Liver (tissue), 9 donors: ENCODE measurements around the gene SIK3. TPM values are rescaled to one million over a fixed set of nuclear protein-coding genes. Genes with fewer than 3 reads are reported as not detected.

Experiments used
- DNase-seq: peaks from one replicate; pipeline ENCODE4 v3.0.0-alpha.2; 2017; ENCODE audit warnings: low spot score
- H3K27ac ChIP-seq, 2 donors: one replicate each; pipeline ENCODE4 v1.7.0; 2013; ENCODE audit warnings: inconsistent platforms in 2 of 2, low read length in 2 of 2, control low read depth in 1 of 2, low read depth in 1 of 2, mild to moderate bottlenecking in 1 of 2
- H3K27me3 ChIP-seq, 4 donors: one replicate each; pipeline versions ENCODE4 v1.6.1 to v1.7.0; 2013; ENCODE audit warnings: low read length in 3 of 4, inconsistent platforms in 1 of 4, mild to moderate bottlenecking in 1 of 4, moderate library complexity in 1 of 4; ENCODE audit not compliant: control insufficient read depth in 4 of 4, insufficient read depth in 4 of 4
- H3K36me3 ChIP-seq, 4 donors: one replicate each; pipeline versions ENCODE4 v1.6.1 to v1.7.0; 2013; ENCODE audit warnings: low read length in 3 of 4, mild to moderate bottlenecking in 3 of 4, low read depth in 1 of 4, moderate library complexity in 1 of 4; ENCODE audit not compliant: control insufficient read depth in 4 of 4, insufficient read depth in 3 of 4
- H3K4me1 ChIP-seq, 4 donors: one replicate each; pipeline versions ENCODE4 v1.6.1 to v1.7.0; 2013; ENCODE audit warnings: low read length in 3 of 4, mild to moderate bottlenecking in 3 of 4, moderate library complexity in 1 of 4; ENCODE audit not compliant: control insufficient read depth in 4 of 4, insufficient read depth in 4 of 4
- H3K4me3 ChIP-seq, 3 donors: one replicate each; pipeline versions ENCODE4 v1.6.1 to v1.7.0; 2013; ENCODE audit warnings: low read length in 3 of 3, control low read depth in 1 of 3, low read depth in 1 of 3, mild to moderate bottlenecking in 1 of 3
- H3K9ac ChIP-seq, 2 donors: one replicate each; pipeline ENCODE4 v1.7.0; 2013; ENCODE audit warnings: low read length in 2 of 2, mild to moderate bottlenecking in 2 of 2, moderate library complexity in 2 of 2, control low read depth in 1 of 2, low read depth in 1 of 2
- H3K9me3 ChIP-seq, 4 donors: one replicate each; pipeline versions ENCODE4 v1.6.1 to v1.7.0; 2013; ENCODE audit warnings: low read length in 3 of 4; ENCODE audit not compliant: control insufficient read depth in 4 of 4
- ATF3 ChIP-seq: IDR thresholded peaks from 2 replicates; pipeline ENCODE4 v1.6.1; 2016; ENCODE audit warnings: antibody characterized with exemption
- EGR1 ChIP-seq, 2 donors: IDR thresholded peaks; 2 replicates each; pipeline ENCODE4 v1.6.1; 2016 to 2018; ENCODE audit warnings: antibody characterized with exemption in 2 of 2, low read depth in 2 of 2
- FOXA1 ChIP-seq: IDR thresholded peaks from 2 replicates; pipeline ENCODE4 v1.6.1; 2016; ENCODE audit warnings: antibody characterized with exemption
- GABPA ChIP-seq, 2 donors: IDR thresholded peaks in 1 of 2; conservative IDR thresholded peaks in 1 of 2; 2 replicates each; pipeline ENCODE4 v1.6.1; 2016; ENCODE audit warnings: antibody characterized with exemption in 2 of 2, mild to moderate bottlenecking in 1 of 2, moderate library complexity in 1 of 2
- HNF4A ChIP-seq, 2 donors: conservative IDR thresholded peaks; 2 replicates each; pipeline ENCODE4 v1.6.1; 2016; ENCODE audit warnings: antibody characterized with exemption in 2 of 2, mild to moderate bottlenecking in 2 of 2
- HNF4G ChIP-seq: IDR thresholded peaks from 2 replicates; pipeline ENCODE4 v1.6.1; 2016; ENCODE audit warnings: antibody characterized with exemption
- JUND ChIP-seq, 2 donors: IDR thresholded peaks; 2 replicates each; pipeline ENCODE4 v1.6.1; 2016; ENCODE audit warnings: antibody characterized with exemption in 2 of 2
- NR2F2 ChIP-seq: IDR thresholded peaks from 2 replicates; pipeline ENCODE4 v1.6.1; 2016; ENCODE audit warnings: antibody characterized with exemption
- RAD21 ChIP-seq, 2 donors: IDR thresholded peaks; 2 replicates each; pipeline ENCODE4 v1.6.1; 2016; ENCODE audit warnings: antibody characterized with exemption in 2 of 2, mild to moderate bottlenecking in 2 of 2
- REST ChIP-seq: IDR thresholded peaks from 2 replicates; pipeline ENCODE4 v1.6.1; 2016; ENCODE audit warnings: antibody characterized with exemption, mild to moderate bottlenecking
- RXRA ChIP-seq, 2 donors: IDR thresholded peaks; 2 replicates each; pipeline ENCODE4 v1.6.1; 2017 to 2018; ENCODE audit warnings: antibody characterized with exemption in 2 of 2, mild to moderate bottlenecking in 1 of 2
- SP1 ChIP-seq: IDR thresholded peaks from 2 replicates; pipeline ENCODE4 v1.6.1; 2018; ENCODE audit warnings: antibody characterized with exemption, mild to moderate bottlenecking
- TAF1 ChIP-seq: conservative IDR thresholded peaks from 2 replicates; pipeline ENCODE4 v1.6.1; 2016; ENCODE audit warnings: antibody characterized with exemption, mild to moderate bottlenecking
- YY1 ChIP-seq: IDR thresholded peaks from 2 replicates; pipeline ENCODE4 v1.6.1; 2016; ENCODE audit warnings: antibody characterized with exemption, mild to moderate bottlenecking
- WGBS: extraction: QIAGEN DNeasy Blood & Tissue Kit; methylation state at CpG from one replicate; pipeline ENCODE4 v1.1.7; 2013; 5-methylcytosine and 5-hydroxymethylcytosine counted together
- polyA plus RNA-seq, 2 donors: library from polyadenylated mRNA; stranded (reverse) in 1 of 2; unstranded in 1 of 2; fragments of 200-250 nt in 1 of 2; fragments of >200 nt in 1 of 2; fragmentation: Nextera tagmentation in 1 of 2; extraction: Ambion mirVana in 1 of 2; gene quantifications; one replicate each; pipeline versions ENCODE4 v1.2.1 to v1.2.3, GENCODE V29; 2013 to 2015
- total RNA-seq, 2 donors: library from RNA; depleted of rRNA; stranded (reverse); fragments of >200 nt; gene quantifications; one replicate each; pipeline ENCODE4 v1.2.3, GENCODE V29; 2014
- TF ChIP-seq, protein P1 (sequence below): fragments of 150-350 bp; IDR thresholded peaks from 2 replicates; pipeline ENCODE4 v1.5.1; 2017; ENCODE audit warnings: improper control_type of control experiment, low read depth, low read length; ENCODE audit not compliant: missing input control
- TF ChIP-seq, protein P2 (sequence below): IDR thresholded peaks from 2 replicates; pipeline ENCODE4 v1.6.1; 2016; ENCODE audit warnings: antibody characterized with exemption
- TF ChIP-seq, protein P3 (sequence below): IDR thresholded peaks from 2 replicates; pipeline ENCODE4 v1.6.1; 2016; ENCODE audit warnings: antibody characterized with exemption
- donor health status: healthy.
- donor health status: healthy.
- donor health status: healthy.
- donor health status: healthy.
- donor health status: healthy.

Gene SIK3
- total and polyA plus RNA-seq, 4 donors = 6.9 to 52.4 (median 14.4) TPM

- H3K27ac ChIP-seq = no peak overlapping the region
- TF ChIP-seq NR2F2 = no peak
- TF ChIP-seq, protein P1, sequence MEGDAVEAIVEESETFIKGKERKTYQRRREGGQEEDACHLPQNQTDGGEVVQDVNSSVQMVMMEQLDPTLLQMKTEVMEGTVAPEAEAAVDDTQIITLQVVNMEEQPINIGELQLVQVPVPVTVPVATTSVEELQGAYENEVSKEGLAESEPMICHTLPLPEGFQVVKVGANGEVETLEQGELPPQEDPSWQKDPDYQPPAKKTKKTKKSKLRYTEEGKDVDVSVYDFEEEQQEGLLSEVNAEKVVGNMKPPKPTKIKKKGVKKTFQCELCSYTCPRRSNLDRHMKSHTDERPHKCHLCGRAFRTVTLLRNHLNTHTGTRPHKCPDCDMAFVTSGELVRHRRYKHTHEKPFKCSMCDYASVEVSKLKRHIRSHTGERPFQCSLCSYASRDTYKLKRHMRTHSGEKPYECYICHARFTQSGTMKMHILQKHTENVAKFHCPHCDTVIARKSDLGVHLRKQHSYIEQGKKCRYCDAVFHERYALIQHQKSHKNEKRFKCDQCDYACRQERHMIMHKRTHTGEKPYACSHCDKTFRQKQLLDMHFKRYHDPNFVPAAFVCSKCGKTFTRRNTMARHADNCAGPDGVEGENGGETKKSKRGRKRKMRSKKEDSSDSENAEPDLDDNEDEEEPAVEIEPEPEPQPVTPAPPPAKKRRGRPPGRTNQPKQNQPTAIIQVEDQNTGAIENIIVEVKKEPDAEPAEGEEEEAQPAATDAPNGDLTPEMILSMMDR = no peak
- TF ChIP-seq REST = no peak
- TF ChIP-seq HNF4G = no peak
- TF ChIP-seq, protein P2, sequence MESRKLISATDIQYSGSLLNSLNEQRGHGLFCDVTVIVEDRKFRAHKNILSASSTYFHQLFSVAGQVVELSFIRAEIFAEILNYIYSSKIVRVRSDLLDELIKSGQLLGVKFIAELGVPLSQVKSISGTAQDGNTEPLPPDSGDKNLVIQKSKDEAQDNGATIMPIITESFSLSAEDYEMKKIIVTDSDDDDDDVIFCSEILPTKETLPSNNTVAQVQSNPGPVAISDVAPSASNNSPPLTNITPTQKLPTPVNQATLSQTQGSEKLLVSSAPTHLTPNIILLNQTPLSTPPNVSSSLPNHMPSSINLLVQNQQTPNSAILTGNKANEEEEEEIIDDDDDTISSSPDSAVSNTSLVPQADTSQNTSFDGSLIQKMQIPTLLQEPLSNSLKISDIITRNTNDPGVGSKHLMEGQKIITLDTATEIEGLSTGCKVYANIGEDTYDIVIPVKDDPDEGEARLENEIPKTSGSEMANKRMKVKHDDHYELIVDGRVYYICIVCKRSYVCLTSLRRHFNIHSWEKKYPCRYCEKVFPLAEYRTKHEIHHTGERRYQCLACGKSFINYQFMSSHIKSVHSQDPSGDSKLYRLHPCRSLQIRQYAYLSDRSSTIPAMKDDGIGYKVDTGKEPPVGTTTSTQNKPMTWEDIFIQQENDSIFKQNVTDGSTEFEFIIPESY = no peak
- TF ChIP-seq EGR1 (IDR thresholded peaks at IDR 0.05; ENCODE audit: low read depth in 2 of 2) = no peak
- no peak for TF ChIP-seq ATF3
- no peak for TF ChIP-seq GABPA (IDR thresholded peaks at IDR 0.05 in 1 of 2, conservative IDR thresholded peaks at IDR 0.05 in 1 of 2)
- no peak for TF ChIP-seq TAF1
- TF ChIP-seq FOXA1 = no peak
- TF ChIP-seq JUND (IDR thresholded peaks at IDR 0.05) = no peak
- TF ChIP-seq RXRA (IDR thresholded peaks at IDR 0.05) = no peak
- no peak for TF ChIP-seq HNF4A (conservative IDR thresholded peaks at IDR 0.05)
- no peak for TF ChIP-seq SP1
- no peak for TF ChIP-seq YY1
- TF ChIP-seq, protein P3, sequence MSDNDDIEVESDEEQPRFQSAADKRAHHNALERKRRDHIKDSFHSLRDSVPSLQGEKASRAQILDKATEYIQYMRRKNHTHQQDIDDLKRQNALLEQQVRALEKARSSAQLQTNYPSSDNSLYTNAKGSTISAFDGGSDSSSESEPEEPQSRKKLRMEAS = no peak
- TF ChIP-seq RAD21 (IDR thresholded peaks at IDR 0.05) = no peak
- no peak for DNase-seq
- H3K4me3 ChIP-seq = no peak overlapping the region
- H3K9ac ChIP-seq = no peak overlapping the region
- H3K4me1 ChIP-seq = peaks cover 0 to 3% (median 1%) of the 10 kb centered on the region in 4 donors
- no peaks in the 10 kb centered on the region for H3K27me3 ChIP-seq
- WGBS = 97% methylated on average over 7 of the region's 7 CpGs
- no peaks in the 10 kb centered on the region for H3K9me3 ChIP-seq
- H3K36me3 ChIP-seq = peaks cover 0 to 2% (median under 1%) of the 10 kb centered on the region in 4 donors
These were observed 186.1 kb downstream of the SIK3 start for GRCh38 chr11:116911976-116912734.
